AG04450 (cell line): Measurements from ENCODE around the gene PTCHD1. TPM values are rescaled to one million over a fixed set of nuclear protein-coding genes. Genes with fewer than 3 reads are reported as not detected.

ENCODE experiments used
- CTCF ChIA-PET: fragments of 300-600, 350-600 bp; formaldehyde crosslinking; extraction: SDS; loops from one replicate; lab custom pipeline; 2022; ENCODE audit warnings: antibody characterized with exemption, inconsistent platforms; lab: Charles Lee
- POLR2A ChIA-PET: fragments of 350-600 bp; formaldehyde crosslinking; extraction: SDS; loops from one replicate; lab custom pipeline; 2021; ENCODE audit warnings: antibody characterized with exemption, inconsistent platforms; lab: Yijun Ruan, JAX
- DNase-seq: peaks from one replicate; pipeline ENCODE4 v3.0.0-alpha.2; 2011; ENCODE audit warnings: low read depth, low spot score
- H3K27ac ChIP-seq: one replicate; pipeline ENCODE4 v1.5.1; 2012; ENCODE audit warnings: low read depth, low read length, control low read depth
- H3K27me3 ChIP-seq: one replicate; pipeline ENCODE4 v1.6.0; 2012; ENCODE audit warnings: low read length; ENCODE audit not compliant: control insufficient read depth, insufficient read depth
- H3K4me3 ChIP-seq: 2 replicates; pipeline ENCODE4 v1.5.1; 2011; ENCODE audit warnings: mild to moderate bottlenecking, low read depth, low read length, control low read depth
- H3K9me3 ChIP-seq: 2 replicates; pipeline ENCODE4 v1.5.1; 2012; ENCODE audit warnings: low read length; ENCODE audit not compliant: control insufficient read depth, insufficient read depth
- polyA plus RNA-seq: library from polyadenylated mRNA; depleted of rRNA; stranded (reverse); fragments of >200 nt; gene quantifications from 2 replicates; pipeline ENCODE4 v1.2.3, GENCODE V29; 2011
- TF ChIP-seq, protein P1 (sequence below): IDR thresholded peaks from 2 replicates; pipeline ENCODE4 v1.5.1; 2011; ENCODE audit warnings: low read depth, low read length, control low read depth, inconsistent platforms

Gene PTCHD1
- polyA plus RNA-seq, 1 experiment: not detected

DNA sequence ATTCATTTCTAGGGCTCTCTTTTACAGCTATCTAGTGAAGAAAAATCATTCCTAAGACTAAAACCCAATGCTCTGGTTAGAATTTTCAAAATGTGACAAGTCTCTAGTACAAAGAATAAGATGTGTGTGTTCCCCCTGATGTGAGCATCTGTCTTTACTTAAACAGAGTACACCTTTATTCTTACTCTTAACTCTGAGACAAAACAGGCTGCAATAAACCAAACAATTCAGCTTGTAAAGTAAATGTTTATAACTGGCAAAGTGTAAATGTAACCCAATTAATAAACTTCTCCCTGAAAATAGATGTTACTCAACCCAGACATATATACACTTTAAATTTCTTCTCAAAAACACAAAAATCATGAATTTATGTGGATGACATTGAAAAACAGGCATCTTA is 51.6 kb downstream of the PTCHD1 start:
- no peaks in the 10 kb centered on the region for H3K9me3 ChIP-seq
- no peaks in the 10 kb centered on the region for H3K27me3 ChIP-seq
- ChIA-PET POLR2A (no interaction called here), CTCF (no interaction called here)
- no peak overlapping the region for H3K27ac ChIP-seq
- TF ChIP-seq, protein P1, sequence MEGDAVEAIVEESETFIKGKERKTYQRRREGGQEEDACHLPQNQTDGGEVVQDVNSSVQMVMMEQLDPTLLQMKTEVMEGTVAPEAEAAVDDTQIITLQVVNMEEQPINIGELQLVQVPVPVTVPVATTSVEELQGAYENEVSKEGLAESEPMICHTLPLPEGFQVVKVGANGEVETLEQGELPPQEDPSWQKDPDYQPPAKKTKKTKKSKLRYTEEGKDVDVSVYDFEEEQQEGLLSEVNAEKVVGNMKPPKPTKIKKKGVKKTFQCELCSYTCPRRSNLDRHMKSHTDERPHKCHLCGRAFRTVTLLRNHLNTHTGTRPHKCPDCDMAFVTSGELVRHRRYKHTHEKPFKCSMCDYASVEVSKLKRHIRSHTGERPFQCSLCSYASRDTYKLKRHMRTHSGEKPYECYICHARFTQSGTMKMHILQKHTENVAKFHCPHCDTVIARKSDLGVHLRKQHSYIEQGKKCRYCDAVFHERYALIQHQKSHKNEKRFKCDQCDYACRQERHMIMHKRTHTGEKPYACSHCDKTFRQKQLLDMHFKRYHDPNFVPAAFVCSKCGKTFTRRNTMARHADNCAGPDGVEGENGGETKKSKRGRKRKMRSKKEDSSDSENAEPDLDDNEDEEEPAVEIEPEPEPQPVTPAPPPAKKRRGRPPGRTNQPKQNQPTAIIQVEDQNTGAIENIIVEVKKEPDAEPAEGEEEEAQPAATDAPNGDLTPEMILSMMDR: no peak
- no peak for DNase-seq
- no peak overlapping the region for H3K4me3 ChIP-seq

DNA sequence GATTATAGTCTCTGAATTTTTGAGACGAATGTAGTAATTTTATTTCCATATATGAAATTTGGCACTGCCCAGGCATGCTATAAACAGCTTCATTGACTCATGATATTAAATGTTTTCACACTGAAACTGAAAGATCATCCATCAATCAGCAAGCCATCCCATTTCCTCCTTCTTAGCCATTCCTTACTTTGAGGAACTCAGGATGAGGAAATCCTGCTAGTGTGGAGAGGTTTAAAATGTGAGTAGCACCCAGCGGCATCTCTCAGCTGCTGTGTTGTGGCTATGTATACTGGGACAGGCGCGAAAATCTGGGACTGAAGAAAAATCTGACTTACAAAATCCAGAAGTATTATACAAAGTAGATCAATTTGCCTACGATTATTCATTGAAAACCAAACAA is 52.1 kb downstream of the PTCHD1 start:
- Histone ChIP-seq H3K4me3 (no peak overlapping the region), H3K9me3 (no peaks in the 10 kb centered on the region), H3K27me3 (no peaks in the 10 kb centered on the region), H3K27ac (no peak overlapping the region)
- TF ChIP-seq, protein P1: no peak
- ChIA-PET POLR2A (no interaction called here), CTCF (no interaction called here)
- DNase-seq: no peak

DNA sequence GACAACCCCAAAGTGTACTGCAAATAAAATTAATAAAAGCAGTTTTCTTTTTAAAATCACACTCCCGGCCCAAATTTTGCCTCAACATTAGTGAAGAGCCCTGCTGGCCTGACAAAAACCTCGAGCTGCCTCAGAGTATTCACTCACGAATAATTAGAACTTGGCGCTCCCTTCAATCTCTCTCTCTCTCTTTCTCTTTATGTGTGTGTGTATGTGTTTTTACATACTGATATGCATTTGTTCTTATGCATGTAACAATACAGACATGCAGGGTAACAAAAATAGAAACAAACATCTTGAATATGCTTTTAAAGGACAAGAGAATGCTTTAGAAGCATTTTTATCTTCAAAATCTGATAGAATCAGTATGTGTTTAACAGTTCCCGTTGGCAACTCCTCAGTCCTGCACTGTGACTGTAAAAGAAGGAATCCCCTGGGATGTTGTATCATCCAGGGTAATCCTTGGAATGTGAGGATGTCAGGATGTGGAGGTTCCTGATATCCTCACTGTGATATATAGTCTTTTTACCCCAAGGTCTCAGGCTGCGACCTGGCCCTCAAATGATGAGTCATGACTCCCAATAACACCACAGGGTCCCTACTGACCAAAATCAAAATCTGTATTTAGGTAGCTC is 53.0 kb downstream of the PTCHD1 start:
- DNase-seq: no peak
- no peak overlapping the region for H3K27ac ChIP-seq
- TF ChIP-seq, protein P1: no peak
- no peaks in the 10 kb centered on the region for H3K27me3 ChIP-seq
- no peak overlapping the region for H3K4me3 ChIP-seq
- CTCF ChIA-PET: no interaction called here
- POLR2A ChIA-PET: no interaction called here
- no peaks in the 10 kb centered on the region for H3K9me3 ChIP-seq

DNA sequence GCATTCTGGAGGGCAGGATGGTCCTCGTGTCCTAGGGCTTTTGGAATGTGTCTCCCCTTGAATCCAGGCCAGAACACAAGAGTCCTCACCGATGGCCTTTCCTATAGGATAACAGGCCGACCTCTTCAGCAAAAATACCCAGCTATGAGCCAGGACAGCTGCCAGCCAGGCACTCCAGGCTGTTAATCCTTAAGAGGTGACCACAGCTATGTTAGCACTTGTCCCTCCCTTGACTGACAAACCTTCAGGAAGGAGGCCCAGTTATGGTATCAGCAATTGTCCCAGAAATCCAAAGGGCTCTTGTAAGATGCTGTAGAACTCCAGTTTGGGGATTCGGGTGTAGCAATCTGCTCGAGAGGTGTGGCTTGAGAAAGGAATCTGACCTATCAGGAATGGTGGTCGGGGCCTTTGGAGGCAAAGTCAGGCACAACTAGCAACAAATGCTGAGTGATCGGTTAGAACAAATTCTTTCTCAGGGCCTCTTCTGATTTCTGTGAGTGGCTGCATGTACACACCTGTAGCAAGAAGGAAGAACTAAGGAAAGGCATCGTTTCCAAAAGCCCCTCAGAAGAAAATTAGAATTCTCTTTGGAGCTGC is 54.6 kb downstream of the PTCHD1 start:
- H3K27ac ChIP-seq: no peak overlapping the region
- POLR2A ChIA-PET: no interaction called here
- no peaks in the 10 kb centered on the region for H3K27me3 ChIP-seq
- TF ChIP-seq, protein P1: no peak
- H3K4me3 ChIP-seq: no peak overlapping the region
- no peaks in the 10 kb centered on the region for H3K9me3 ChIP-seq
- CTCF ChIA-PET: no interaction called here
- DNase-seq: no peak

DNA sequence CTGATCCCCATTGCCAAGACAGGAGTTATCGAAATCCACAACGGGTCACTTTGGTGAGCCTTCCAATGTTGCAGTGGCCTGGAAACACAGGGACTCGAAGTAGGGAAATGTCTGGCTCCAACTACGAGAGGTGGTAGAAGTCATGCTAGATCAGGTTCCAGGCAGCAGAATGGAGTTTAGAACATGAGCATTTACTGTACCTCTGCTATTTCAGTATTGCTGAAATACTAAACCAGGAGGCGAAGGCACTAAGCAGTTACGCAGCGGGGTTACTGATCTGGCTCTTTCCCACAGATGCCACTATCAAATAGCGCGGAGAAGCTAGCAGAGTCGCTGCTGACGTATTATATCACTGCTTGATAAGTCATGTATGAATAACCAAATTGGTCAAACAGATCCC is 56.3 kb downstream of the PTCHD1 start:
- DNase-seq: no peak
- no peaks in the 10 kb centered on the region for H3K27me3 ChIP-seq
- H3K4me3 ChIP-seq: no peak overlapping the region
- no peak overlapping the region for H3K27ac ChIP-seq
- TF ChIP-seq, protein P1: no peak
- no peaks in the 10 kb centered on the region for H3K9me3 ChIP-seq
- ChIA-PET CTCF (no interaction called here), POLR2A (no interaction called here)
